ENCODE data around the gene SIX6.
"Not testable (repeated sequence)": the region's sequence is repeated elsewhere in the genome, so short reads cannot be mapped to it uniquely, and the experiment has no call there.

SIX6 gene

DNA sequence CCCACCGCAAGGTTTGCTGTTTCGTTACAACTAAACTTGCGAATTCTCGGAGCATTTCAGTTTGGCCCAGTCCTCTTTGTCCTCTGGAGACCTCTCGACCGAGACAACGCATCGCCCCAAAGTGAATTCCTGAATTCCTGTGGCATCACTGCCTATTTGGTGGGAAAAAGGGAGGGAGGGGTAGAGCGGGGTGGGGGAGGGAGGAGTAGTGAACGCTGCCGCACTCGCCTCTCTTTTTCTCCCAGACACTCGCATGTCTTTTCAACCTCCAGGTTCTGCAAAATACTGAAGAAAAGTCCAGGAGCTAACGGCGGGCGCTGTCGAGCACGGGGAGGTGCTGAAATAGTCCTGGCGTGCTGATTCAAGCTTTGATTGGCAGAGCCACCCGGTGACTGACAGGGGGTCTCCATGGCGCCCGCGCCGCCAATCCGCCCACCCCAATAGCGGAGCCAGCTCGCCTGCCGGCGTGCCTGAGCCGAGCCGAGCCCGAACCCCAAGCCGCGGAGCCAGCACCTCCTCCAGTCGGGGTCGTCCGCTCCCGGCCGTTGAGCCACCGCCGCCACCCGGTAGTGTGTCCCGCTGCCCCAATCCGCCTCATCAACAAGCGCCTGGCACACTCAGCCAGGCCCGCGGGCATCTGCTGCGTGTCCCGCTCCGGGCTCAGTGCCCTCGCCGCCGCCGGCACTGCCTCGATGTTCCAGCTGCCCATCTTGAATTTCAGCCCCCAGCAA lies at the start of gene SIX6:
Gene SIX6, plus strand, starts transcription at position 440 of the 731 bp plus-strand sequence. Its CDS starts 253 bp downstream, at position 693.
- no peak for TF ChIP-seq POLR2A (IDR thresholded peaks at IDR 0.05; ENCODE audit: low read depth, low read length)
- FAIRE-seq (no peak), DNase-seq (ENCODE audit: insufficient read length, low spot score) (no peak)

- not testable (repeated sequence) for FAIRE-seq
Observed at GRCh38 chr14:60480248-60480647, 28.7 kb upstream of the SIX6 start.

GRCh38 chr14:60482743-60483142 lies 26.2 kb upstream of the SIX6 start:
- no peak for FAIRE-seq
- no peak for TF ChIP-seq POLR2A (IDR thresholded peaks at IDR 0.05; ENCODE audit: low read depth, low read length)
- no peak for DNase-seq (ENCODE audit: insufficient read length, low spot score)

More at GRCh38 chr14:60480248-60480647, 28.7 kb upstream of the SIX6 start:
- DNase-seq (ENCODE audit: insufficient read length, low spot score), result not testable (repeated sequence)

DNA sequence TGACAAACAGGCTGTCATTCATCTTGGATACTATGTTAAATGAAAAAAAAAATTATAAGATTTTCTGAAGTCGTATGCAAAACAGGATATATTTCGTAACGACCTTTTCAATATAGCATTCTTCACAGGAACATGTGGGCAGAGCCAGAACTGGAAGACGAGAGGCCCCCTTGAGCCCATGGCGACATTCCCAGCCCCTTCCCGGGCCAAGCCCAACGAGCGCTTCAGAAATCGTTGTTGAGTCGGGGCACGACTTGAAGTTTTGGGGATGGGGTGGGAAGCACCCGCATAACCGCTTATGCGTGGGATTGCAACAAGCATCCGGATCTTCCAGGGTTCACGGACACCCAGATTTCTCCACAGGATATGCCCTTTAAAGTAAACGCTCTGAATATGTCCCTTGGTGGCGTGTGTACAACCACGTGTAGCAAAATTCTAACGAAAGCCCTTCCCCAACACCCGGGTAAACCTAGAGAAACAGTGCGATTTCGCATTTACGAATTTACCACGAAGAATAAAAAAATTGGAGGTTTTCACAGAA lies 23.8 kb upstream of the SIX6 start:
- DNase-seq (ENCODE audit: insufficient read length, low spot score) (no peak), FAIRE-seq (no peak)
- TF ChIP-seq POLR2A (IDR thresholded peaks at IDR 0.05; ENCODE audit: low read depth, low read length), result no peak

DNA sequence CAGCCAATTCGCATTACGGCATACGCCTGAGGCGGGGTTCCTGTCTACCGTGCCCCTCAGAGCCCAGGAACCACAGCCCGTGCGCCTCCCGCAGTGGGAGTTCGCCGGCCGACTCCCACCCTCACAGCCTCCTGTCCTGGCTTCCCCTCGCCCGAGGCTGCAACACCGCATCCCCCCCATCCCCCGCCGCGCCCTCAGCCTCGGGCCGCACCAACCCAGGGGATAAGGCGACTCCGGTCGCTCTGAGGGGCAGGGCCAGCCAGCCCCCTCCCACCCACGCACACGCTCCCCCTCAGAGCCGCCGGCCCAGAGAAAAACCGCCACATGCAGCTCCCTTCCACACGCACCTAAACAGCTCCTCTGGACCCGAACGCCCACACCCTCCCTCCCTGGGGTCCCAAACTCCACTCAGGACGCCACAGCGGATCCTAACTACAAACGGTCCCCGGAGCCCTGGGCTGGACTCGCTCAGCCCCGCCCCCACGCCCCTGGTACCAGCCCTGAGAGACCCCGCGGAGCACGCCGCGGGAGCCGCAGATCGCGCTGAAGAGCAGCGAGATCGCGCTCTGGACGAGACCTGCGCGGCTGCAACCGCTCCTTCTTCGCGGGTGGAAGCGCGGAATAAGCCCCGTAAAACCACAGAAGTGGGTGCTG lies 23.2 kb upstream of the SIX6 start, which contains the start of gene C14orf39:
Gene C14orf39, minus strand, starts transcription at position 466 of the 654 bp plus-strand sequence. CDS start 985 bp downstream, outside the sequence.
- DNase-seq (ENCODE audit: insufficient read length, low spot score) (no peak), FAIRE-seq (no peak)
- TF ChIP-seq POLR2A (IDR thresholded peaks at IDR 0.05; ENCODE audit: low read depth, low read length), result no peak

DNA sequence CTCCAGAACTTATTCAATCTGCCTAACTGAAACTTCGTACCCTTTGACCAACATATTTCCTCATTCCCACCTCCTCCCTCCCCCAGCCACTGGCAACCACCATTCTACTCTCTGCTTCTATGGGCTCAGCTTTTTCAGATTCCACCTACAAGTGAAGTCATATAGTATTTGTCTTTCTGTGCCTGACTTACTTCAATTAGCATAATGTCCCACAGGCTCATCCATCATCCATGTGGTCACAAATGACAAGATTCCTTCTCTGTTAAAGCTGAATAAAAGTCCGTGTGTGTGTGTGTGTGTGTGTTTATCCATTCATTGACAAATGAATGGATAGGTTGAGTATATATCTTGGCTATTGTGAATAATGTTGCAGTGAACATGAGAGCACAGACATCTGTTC lies 21.7 kb upstream of the SIX6 start:
- FAIRE-seq (no peak), DNase-seq (ENCODE audit: insufficient read length, low spot score) (no peak)
- no peak for TF ChIP-seq POLR2A (IDR thresholded peaks at IDR 0.05; ENCODE audit: low read depth, low read length)

DNA sequence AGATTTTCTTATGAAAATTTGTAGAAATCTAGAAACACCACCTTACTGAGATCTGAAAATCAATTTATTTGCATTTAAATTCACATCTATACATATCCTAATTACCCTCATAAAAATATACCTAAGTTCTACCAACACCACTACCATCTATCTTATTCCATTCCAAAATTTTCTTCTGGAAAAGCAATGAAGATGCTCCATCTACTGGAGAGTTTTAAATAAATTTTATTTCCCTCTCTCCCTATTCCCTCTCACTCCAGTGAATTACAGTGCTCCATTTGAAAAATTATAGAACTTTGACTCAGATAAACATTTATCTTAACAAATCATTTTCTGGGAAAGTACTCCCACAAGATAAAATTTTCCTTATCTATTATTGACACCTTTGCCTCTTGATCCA lies 20.8 kb upstream of the SIX6 start:
- no peak for FAIRE-seq

DNA sequence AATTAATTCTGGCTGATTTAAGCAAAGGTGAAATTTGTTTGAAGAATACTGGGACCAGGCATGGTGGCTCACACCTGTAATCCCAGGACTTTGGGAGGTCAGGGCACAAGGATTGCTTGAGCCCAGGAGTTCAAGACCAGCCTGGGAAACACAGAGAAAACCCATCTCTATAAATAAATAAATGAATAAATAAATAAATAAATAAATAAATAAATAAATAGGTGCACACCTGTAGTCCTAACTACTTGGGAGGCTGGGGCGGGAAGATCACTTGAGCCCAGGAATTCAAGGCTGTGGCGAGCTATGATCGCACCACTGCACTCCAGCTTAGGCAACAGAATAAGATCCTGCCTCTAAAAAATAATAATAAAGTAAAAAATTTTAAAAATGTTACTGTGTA lies 18.7 kb upstream of the SIX6 start:
- no peak for FAIRE-seq

More for the DNA sequence above, 20.8 kb upstream of the SIX6 start:
- TF ChIP-seq POLR2A (IDR thresholded peaks at IDR 0.05; ENCODE audit: low read depth, low read length), result no peak
- DNase-seq (ENCODE audit: insufficient read length, low spot score), result no peak

DNA sequence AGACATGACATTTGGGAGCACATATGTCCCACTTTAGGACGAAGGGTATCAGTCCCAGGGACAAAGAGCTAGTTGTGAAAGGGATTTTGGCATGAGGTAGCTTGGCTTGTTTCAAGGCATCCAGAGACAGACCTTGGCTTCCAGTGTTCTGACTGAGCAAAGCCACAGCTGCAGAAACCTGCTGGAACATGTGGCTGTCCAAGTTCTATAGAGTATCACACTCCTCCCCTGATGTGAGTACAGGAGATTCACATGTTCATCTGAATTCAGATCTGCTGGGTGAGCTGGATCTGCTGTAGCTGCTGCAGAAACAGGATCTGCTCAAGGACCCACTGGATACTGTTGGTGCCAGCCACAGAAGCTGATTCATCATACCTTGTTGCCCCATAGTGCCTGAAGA lies 13.0 kb upstream of the SIX6 start:
- no peak for FAIRE-seq
- no peak for DNase-seq (ENCODE audit: insufficient read length, low spot score)
- no peak for TF ChIP-seq POLR2A (IDR thresholded peaks at IDR 0.05; ENCODE audit: low read depth, low read length)

More for the DNA sequence above, 18.7 kb upstream of the SIX6 start:
- no peak for DNase-seq (ENCODE audit: insufficient read length, low spot score)
- no peak for TF ChIP-seq POLR2A (IDR thresholded peaks at IDR 0.05; ENCODE audit: low read depth, low read length)

DNA sequence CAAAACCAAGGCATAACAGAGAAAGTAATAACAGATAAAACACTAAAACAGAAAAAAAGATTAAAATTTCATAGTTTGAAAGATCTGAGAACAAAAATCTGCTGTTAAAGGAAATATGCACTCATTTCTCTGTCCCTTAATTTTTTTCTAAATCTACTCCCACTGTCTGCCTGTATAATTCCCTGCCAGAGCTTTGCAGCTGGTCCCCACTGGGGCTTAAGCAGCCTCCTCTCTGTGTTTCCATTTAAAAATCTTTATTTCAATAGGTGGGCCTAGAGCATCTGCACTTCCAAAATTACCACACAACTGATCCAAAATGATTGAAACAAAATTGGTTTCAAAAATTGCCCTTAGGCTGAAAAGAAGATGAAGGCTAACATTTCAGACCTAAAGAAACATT lies 6.4 kb upstream of the SIX6 start:
- no peak for TF ChIP-seq POLR2A (IDR thresholded peaks at IDR 0.05; ENCODE audit: low read depth, low read length)
- no peak for DNase-seq (ENCODE audit: insufficient read length, low spot score)
- FAIRE-seq, result no peak

DNA sequence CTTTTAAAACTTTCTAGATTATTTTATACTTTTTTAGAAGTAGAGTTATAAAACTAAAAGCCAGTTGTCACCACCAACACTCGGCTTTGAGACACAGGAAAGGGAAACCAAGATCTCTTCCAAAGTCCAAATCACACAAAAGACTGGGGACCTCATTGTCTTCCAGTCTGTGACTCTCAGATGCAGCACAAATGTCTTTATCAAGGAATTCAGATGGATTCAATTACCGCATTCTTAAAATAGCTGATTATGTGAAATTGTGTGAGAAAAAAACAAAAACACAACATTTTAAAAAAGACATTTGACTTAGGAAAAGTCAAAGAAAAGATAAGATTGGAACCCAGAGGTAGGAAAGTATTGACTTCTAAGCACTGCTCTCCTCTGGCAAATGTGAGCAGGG lies 3.5 kb upstream of the SIX6 start:
- DNase-seq (ENCODE audit: insufficient read length, low spot score) (no peak), FAIRE-seq (no peak)
- no peak for TF ChIP-seq POLR2A (IDR thresholded peaks at IDR 0.05; ENCODE audit: low read depth, low read length)

DNA sequence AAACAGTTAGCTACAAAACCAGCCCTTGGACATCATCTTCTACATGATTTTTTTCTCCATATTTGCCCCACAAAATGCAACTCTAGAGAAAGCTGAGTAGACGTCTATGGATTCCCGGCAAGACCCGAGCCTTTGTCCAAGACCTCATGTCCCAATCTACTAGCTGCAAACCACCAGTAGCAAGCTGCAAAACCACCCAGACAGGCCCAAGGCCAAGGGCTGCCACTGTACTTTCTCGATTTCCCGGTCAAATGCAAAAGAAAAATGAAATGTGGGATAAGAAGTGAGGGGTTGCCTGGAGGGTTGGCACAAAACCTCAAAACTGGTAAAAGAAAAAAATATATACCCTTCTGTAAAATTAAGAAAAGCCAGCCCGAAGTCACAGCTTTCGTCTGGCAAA lies 2.9 kb upstream of the SIX6 start:
- TF ChIP-seq POLR2A (IDR thresholded peaks at IDR 0.05; ENCODE audit: low read depth, low read length), result no peak
- DNase-seq (ENCODE audit: insufficient read length, low spot score) (no peak), FAIRE-seq (no peak)

GRCh38 chr14:60506462-60506984 lies 2.4 kb upstream of the SIX6 start:
- FAIRE-seq (no peak), DNase-seq (ENCODE audit: insufficient read length, low spot score) (no peak)
- TF ChIP-seq POLR2A (IDR thresholded peaks at IDR 0.05; ENCODE audit: low read depth, low read length), result no peak

- TF ChIP-seq POLR2A (IDR thresholded peaks at IDR 0.05; ENCODE audit: low read depth, low read length), result no peak
- FAIRE-seq (no peak), DNase-seq (ENCODE audit: insufficient read length, low spot score) (no peak)
Observed at GRCh38 chr14:60506985-60507829, 1.7 kb upstream of the SIX6 start.
